GM12801 (cell line): ENCODE measurements around the gene MZF1.

Source experiments
- TF ChIP-seq, protein P1 (sequence below): IDR thresholded peaks from one replicate; pipeline ENCODE4 v1.5.1; 2011; ENCODE audit warnings: control low read depth; ENCODE audit not compliant: insufficient read length; ENCODE audit errors: extremely low read depth

The MZF1 gene

DNA sequence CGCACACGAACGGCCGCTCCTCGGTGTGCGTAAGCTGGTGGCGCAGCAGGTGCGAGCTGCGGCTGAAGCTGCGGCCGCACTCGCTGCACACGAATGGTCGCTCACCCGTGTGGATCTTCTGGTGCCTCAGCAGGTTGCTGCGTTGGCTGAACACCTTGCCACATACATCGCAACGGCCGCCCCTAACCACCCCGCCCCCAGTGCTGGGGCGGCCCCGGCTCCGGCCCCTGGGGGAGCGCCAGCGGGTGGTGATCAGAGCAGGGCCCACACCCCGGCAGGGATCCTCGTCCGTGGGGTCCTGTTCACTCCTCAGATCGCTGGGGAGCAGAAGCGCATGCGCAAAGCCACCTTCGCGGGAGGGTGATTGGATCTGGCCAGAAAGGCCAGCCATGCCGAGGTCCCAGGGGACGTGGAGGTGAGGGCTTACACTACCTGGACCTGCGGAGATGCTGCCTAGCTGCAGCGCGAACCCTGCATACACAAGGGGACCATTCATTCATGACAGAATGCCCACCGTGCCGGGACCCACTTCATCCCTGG, 10.0 kb downstream of the MZF1 start:
- TF ChIP-seq, protein P1, sequence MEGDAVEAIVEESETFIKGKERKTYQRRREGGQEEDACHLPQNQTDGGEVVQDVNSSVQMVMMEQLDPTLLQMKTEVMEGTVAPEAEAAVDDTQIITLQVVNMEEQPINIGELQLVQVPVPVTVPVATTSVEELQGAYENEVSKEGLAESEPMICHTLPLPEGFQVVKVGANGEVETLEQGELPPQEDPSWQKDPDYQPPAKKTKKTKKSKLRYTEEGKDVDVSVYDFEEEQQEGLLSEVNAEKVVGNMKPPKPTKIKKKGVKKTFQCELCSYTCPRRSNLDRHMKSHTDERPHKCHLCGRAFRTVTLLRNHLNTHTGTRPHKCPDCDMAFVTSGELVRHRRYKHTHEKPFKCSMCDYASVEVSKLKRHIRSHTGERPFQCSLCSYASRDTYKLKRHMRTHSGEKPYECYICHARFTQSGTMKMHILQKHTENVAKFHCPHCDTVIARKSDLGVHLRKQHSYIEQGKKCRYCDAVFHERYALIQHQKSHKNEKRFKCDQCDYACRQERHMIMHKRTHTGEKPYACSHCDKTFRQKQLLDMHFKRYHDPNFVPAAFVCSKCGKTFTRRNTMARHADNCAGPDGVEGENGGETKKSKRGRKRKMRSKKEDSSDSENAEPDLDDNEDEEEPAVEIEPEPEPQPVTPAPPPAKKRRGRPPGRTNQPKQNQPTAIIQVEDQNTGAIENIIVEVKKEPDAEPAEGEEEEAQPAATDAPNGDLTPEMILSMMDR = no peak

DNA sequence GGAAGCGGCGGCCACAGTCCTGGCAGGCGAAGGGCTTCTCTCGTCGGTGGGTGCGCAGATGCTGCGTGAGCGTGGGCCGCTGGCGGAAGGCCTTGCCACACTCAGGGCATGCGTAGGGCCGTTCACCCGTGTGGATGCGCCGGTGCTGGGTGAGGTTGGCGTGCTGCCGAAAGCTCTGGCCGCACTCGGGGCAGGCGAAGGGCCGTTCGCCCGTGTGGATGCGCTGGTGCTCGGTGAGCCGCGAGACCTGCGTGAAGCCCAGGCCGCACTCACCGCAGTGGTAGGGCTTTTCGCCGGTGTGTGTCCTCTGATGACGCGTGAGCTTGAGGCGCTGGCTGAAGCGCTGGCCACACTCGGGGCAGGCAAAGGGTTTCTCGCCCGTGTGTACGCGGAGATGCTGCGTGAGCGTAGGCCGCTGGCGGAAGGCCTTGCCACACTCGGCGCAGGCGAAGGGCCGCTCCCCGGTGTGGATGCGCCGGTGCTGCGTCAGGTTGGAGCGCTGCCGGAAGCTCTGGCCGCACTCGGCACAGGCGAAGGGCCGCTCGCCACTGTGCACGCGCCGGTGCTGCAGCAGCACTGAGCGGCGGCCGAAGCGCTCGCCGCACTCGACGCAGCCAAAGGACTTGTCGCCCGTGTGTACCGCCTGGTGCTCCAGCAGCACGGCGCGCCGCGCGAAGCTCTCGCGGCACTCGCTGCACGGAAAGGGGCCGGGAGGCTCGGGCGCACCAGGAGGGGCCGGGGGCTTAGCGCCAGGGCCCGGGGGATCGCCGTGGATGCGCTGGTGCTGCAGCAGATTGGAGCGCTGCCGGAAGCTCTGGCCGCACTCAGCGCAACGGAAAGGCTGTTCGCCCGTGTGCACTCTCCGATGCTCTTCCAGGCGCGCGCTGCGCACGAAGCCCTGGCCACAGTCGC, 10.8 kb downstream of the MZF1 start:
- TF ChIP-seq, protein P1 = no peak

DNA sequence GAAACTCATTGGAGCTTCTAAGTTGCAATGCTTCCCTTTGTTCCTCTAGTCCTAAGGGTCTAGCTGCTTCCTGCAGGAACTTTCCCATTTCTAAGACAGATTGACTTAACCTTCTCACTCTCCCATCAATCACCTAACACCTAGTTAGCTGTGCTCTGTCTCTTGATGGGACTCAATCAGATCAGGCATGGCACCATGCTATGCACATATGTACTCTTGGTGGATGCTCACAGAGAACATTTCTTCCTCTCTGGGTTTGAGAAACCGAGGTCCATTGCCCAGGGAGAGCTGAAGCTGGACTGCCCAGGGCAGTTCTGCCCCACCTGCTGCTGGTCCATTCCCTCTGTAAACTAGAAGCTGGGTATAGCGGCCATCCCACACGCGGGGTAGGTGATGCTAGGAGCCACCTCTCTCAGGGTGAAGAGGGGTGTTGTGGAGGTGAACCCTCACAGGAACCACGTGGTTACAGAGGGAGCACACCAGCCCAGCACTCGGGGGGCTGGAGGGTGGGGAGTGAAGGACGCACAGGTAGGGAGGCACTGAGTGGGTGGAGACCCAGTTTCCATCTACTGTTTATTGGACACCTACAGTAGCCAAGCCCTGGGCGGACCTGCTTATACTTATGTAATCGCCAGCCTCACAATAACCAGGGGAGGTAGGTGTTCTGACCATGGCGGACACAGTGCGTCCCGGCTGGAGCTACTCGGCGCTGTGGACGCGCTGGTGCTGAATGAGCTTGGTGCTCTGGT, 11.6 kb downstream of the MZF1 start:
- TF ChIP-seq, protein P1 = no peak

DNA sequence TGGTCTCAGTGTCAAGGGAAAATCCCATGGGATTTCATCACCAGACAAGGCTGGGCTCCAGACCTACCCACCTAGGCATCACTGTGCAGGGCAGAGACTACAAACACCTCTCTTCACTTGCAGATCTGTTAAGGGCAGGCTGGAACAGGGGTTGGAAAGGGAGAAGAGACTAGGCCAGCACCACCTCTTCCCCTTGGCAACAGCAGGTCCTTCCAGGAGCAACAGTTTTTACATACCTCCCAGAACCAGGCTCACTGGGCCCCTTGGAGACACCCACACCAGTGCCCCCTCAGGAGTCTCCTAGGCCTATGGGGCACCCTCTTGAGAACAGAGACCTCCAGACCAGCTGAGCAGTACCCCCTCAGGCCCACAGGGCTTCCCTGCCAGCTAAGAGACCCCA, 12.2 kb downstream of the MZF1 start:
- TF ChIP-seq, protein P1 = no peak

DNA sequence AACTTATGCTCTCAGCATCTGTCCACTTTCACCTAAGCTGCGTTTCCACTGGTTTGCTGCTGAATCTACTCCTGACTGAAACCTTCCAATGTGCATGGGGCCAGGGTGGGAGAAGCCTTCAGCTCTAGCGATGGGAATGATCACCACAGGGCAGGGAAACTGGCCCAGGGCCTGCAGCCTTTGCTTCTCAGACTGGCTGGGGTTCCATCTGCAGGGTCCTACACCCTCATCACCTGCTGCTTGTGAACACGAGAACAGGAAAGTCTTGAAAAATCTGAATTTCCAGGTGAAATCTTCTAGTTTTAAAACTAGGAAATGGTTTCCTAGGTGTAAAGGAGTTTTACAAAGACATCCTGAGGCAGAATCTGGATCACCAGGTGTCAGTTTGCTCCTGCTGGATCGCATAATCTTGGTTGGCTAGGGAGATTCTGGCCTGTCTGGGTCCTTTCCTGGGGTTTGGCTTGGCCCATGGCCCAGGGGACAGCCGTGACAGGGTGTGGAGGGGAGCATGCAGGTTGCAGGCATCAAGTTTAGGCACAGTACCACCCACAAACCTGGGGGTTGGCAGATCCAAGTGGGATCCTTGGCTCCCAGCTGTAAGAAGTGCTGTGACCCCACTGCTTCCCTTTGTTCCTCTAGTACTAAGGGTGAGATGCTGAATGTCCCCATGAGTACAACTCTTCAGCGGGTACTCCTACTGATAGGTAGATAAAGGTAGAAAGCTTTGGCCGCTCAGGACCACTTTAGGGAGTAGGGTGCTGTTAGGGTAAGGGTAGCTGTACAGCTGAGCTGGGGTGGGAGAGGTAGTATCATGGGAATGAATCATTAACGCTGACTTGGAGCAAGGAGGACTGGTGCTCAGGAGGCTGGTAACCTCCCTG, 12.9 kb downstream of the MZF1 start:
- TF ChIP-seq, protein P1 = no peak

DNA sequence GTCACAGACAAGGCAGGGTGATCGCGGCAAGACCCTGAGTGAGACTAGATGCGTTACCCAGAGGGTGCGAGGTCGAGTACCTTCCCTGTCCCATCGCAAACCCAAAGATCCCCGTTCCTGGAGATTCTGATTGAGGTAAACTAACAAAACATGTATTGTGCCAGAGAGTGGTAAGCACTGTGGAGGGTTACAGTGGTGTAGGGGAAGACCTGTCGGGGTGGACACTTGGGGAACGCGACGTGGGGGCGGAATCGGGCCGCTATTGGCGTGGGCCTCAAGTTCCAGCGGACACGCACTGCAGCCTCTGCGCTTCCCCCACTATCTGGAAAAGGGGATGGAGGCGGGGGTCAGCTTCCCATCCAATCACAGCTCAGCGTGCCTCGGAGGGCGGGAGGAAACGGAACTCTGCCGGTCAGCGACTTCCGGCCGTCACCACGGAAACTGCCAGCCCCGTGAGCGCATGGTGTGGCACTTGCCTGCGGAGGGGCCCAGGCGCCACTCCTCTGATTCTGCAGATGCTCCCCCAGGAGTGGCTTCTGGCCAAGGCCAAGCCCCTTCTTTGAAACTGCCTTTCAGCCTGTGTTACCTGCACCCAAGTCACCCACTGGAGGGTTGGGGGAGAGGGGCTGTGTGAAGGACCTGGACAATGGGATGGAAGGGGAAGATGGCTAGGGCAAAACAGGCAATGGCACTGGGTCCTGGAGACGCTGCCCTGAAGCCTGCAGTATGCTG, 13.7 kb downstream of the MZF1 start:
- TF ChIP-seq, protein P1 = no peak
